ENCODE measurements around the gene EPHA5.

DNA sequence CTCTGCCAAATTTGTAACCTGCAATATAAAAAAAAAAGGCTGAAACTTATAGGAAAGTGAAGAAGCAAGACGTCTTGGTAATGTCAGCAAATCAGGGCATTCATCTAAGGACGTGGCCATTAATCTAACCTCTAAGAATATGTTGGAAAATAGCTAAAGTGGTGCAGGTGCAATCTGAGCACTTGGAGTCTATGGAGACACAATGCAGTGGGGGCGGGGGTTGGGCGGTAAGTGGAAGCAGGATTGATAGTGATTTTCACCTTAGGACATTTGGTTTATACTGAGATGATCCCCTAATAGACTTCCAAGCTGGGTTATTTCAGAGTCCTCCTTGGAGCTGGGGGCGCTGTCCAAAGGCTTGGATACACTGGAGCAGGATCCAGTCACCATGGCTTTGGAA is 283.4 kb downstream of the EPHA5 start:
- TF ChIP-seq, protein P1, sequence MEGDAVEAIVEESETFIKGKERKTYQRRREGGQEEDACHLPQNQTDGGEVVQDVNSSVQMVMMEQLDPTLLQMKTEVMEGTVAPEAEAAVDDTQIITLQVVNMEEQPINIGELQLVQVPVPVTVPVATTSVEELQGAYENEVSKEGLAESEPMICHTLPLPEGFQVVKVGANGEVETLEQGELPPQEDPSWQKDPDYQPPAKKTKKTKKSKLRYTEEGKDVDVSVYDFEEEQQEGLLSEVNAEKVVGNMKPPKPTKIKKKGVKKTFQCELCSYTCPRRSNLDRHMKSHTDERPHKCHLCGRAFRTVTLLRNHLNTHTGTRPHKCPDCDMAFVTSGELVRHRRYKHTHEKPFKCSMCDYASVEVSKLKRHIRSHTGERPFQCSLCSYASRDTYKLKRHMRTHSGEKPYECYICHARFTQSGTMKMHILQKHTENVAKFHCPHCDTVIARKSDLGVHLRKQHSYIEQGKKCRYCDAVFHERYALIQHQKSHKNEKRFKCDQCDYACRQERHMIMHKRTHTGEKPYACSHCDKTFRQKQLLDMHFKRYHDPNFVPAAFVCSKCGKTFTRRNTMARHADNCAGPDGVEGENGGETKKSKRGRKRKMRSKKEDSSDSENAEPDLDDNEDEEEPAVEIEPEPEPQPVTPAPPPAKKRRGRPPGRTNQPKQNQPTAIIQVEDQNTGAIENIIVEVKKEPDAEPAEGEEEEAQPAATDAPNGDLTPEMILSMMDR (conservative IDR thresholded peaks at IDR 0.05): no peak
- TF ChIP-seq EZH2 (IDR thresholded peaks at IDR 0.05; ENCODE audit: low read depth): no peak

Data from PC-9 (cell line).